Measurements from ENCODE around the gene ALDH3A2.
"Not testable (repeated sequence)": the region's sequence is repeated elsewhere in the genome, so short reads cannot be mapped to it uniquely, and the experiment has no call there.

ALDH3A2 gene

DNA sequence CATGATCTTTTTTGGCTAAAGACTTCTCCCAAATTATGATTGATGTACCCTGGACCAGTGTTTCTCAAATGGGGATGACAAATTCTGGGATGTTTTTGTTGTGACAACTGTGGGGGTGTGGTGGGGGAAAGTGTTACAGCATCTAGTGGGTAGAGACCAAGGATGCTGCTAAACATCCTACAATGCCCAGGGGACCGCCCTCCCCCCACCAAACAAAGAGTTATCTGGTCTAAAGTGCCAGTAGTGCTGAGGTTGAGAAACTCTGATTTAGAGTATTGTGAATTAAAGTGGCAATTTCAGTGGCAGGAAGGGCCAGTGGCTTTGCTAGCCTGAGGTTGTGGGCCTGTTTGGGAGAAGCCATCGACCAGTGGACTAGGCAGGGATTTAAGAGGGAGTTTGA is 34.6 kb downstream of the ALDH3A2 start:
- DNase-seq = no peak

DNA sequence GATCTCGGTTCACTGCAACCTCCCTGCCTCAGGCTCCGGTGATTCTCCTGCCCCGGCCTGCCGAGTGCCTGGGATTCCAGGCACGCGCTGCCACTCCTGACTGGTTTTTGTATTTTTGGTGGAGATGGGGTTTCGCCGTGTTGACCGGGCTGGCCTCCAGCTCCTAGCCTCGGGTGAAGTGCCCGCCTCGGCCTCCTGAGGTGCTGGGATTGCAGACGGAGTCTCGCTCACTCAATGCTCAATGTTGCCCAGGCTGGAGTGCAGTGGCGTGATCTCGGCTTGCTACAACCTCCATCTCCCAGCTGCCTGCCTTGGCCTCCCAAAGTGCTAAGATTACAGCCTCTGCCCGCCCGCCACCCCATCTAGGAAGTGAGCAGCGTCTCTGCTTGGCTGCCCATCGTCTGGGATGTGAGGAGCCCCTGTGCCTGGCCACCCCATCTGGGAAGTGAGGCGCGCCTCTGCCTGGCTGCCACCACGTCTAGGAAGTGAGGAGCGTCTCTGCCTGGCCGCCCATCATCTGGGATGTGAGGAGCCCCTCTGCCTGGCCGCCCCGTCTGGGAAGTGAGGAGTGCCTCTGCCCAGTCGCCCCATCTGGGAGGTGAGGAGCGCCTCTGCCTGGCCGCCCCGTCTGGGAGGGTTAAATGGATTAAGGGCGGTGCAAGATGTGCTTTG is 36.5 kb downstream of the ALDH3A2 start:
- DNase-seq = not testable (repeated sequence)

DNA sequence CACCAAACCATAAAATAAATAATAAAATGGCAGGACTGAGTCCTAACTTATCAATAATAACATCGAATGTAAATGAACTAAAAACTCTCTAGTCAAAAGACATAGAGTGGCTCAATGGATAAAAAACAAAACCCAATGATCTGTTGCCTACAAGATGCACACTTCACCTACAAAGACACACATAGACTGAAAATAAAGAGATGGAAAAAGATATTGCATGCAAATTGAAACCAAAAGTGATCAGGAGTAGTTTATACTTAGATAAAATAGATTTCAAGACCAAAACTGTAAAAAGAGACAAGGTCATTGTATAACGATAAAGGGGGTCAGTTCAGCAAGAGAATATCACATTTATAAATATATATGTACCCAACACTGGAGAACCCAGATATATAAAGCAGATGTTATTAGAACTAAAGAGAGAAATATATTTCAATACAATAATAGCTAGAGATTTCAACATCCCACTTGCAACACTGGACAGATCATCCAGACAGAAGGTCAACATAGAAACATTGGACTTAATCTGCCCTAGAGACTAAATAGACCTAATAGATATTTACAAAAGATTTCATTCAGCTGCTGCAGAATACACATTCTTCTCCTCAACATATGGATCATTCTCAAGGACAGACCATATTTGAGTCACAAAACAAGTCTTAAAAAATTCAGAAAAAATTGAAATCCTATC is 38.0 kb downstream of the ALDH3A2 start:
- DNase-seq = no peak

DNA sequence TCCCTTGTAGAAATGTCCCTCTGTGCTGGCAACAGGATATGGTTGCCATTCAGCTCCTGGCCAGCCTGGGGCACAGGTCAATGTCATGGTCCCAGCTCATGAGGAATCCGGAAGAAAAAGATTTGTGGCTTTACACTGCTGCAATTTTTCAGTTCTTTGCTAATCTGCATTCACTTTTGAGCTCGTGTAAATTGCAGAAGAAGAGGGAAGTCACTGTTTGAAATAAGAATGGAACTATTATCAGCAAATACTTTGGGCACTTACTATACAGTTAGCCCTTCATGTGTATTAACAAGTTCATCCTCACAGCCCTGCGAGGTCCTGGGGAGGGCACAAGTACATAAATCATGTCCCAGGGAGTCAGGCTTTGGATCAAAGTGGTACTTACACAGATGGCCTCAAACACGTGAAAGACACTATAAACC is 53.7 kb downstream of the ALDH3A2 start:
- DNase-seq = peak; percentile 22

DNA sequence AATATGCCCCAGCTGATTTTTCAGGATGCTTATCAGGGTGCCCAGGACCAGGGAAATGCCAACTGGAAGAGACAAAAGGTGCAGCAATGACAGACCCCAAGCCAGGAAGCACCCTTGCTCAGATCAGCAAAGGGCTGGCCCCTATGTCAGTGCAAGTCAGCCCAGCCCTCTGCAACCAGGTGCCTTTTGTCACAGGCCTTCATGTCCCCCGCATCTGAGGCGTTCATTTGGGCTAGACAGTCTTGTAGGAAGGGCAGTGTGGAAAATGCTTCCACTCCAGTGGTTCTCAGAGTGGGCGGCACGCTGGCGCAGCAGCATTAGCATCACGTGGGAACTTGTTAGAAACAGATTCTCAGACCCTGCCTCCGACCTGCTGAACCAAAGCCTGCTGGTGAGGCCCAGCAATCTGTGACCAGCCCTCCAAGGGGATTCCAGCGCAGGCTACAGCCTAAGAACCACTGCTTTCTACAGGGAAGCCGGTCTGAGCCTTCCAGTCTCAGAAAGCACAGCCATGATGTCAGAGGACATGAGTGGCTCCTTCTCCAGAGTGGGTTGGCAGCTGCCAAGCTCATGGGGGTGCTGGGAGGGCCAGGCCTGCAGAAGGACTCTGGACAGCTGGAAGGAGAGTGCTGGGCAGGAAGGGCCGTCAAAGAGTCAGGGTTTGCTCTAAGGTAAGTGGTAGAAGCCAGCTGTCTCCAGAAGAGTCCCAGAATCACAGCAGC is 54.7 kb downstream of the ALDH3A2 start:
- no peak for DNase-seq

DNA sequence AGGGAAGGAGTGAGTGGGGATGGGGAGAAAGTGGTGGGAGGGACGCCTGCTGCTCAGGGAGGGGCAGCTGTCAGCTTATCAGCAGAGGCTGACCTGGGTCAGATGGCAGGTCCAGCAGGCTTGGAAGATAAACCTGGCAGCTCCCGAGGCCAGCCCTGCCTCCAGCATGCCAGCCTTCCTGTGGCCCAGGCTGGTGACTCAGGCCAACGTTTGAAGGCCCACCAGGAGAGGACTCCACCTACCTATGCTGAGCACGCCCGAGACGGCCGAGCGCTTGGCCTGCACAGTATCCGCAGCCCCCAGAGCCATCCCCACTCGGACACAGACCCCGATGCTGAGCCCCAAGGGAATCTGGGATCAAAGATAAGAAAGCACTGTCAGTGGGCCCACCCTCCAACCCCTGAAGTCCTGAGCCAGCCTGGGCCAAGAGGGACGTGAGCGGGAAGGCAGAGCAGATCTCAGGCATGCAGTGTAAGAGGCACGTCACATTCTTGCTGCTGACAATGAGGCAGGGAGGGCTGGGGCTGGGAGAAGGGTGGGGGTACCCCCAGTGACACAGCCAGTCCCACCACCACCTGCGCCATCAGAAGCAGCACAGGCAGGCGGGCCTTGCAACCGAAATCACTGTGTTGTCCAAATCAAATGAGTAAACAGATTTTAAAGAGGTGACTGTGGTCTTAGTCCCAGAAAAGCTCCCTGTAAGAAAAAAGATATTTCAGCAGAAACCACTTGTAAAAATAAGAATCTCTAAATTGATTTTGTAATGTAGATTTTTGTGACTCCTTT is 55.5 kb downstream of the ALDH3A2 start:
- no peak for DNase-seq

DNA sequence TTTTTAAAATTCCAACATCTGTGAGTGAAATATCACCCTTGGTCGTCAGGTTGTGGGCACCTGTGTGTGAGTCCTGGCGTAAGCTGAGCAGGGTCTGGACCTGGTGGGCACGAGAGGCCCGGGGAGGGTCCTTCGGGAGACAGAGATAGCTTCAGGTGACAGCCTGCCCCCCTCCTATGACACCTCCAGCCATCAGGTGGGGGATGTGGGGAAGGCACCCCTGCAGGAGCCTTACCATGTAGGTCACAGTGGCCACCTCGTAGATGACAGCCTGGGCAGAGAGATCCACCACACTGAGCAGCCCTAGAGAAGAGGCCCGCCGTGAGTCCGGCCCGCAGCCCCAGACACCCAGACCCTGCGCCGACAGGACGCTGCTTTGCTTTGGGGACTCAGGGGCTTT is 56.6 kb downstream of the ALDH3A2 start:
- no peak for DNase-seq

DNA sequence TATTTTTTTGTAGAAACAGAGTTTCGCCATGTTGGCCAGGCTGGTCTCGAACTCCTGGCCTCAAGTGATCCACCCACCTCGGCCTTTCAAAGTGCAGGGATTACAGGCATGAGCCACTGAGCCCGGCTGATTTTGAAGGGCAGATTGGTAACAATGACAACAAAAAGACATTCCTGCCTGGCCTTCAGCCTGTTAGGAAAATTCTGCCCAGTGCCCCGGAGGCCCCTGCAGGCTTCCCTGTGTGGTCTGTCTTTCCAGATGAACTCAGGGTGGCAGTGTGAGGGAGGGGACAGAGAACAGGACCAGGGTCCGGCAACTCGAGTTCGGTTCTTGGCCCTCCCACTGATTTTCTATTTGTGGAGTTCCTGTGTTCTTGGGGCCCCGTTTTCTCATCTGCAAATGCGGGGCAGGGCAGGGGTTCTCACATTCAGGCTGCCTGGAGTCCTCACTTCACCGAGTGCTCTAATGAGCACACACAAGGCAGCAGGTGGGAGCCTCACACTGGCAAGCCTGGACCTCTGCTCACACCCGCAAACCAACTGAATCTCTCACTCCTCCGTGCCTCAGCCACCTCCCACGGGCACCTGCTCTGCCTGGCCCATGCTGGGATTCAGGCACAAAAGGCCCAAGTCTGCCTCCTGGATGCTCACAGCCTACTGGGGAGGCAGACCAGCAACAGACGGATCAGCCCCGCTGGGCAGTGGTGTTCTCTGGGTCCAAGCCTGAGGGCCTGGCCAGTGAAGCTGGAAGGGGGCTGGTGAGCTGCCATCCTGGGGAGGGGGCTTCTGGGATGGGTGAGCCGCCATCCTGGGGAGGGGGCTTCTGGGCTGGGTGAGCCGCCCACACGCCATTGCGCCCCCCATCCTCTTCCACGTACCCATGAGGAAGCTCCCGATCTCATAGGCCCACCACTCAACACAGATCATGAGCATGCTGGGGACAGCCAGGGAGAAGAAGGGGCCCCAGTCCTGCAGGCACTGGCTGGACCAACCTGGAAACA is 57.5 kb downstream of the ALDH3A2 start:
- no peak for DNase-seq

DNA sequence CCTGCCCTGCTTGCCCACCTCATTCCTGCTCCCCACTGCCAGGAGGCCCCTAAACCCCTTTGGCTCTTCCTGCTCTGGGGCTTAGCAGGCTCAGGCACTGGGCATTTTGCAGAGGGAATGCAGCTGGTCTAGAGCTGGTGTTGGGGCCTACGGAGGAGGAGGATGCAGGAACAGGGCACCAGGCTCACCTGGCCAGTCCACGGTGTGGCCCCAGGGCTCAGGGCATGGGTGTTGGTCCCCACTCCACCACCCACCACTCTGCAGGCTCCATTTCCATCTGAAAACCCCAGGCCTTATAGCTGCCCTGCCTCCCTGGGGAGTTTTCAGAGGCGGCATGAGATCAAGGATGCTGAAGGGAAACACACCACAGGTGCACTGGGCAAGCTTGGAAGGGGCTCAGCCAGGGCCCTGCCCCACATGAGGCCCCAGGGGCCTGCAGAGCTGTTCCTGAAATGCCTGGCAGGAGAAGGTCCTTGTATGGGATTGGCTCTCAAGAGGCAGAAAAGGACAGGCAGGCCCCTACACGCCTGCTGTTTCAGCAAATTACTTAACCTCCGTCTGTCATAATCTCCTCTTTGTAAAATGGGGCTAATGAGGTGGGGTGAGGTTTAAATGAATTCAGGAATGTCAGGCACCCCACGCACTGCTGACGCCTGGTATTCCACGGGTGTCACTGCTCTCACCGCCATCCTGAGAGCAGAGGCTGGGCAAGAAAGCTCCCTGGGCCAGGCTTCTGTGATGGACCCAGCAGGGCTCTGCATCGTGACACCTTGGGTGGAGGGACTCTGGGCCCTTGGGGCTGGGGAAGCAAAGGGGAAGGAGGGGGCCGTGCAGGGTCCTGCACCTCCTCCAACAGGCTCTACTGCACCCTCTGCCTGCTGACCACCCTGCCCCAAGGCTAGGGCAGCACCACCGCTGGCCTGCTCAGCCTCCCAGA is 58.5 kb downstream of the ALDH3A2 start:
- DNase-seq = no peak

DNA sequence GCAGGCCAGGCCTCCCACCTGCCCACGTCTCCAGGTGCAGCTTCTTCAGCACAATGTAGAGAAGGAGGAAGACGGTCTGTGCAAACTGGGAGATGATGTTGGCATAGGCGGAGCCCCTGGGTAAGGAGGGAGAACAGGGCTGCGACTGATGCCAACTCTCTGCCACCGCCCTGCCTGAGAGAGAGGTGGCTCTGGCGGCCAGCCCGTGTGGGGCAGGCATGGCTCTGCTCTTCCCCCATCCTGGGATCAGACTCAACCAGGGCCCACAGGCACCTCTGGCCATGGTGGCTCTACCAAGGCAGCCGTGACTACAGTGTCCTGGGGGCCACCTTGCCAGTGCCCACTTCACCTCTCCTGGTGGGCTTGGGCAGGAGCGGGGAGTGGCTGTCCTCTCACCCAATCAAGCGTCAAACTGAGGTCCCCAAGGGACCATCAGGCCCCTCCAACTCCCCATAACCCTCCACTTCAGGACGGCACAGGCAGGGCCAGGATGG is 59.2 kb downstream of the ALDH3A2 start:
- no peak for DNase-seq

DNA sequence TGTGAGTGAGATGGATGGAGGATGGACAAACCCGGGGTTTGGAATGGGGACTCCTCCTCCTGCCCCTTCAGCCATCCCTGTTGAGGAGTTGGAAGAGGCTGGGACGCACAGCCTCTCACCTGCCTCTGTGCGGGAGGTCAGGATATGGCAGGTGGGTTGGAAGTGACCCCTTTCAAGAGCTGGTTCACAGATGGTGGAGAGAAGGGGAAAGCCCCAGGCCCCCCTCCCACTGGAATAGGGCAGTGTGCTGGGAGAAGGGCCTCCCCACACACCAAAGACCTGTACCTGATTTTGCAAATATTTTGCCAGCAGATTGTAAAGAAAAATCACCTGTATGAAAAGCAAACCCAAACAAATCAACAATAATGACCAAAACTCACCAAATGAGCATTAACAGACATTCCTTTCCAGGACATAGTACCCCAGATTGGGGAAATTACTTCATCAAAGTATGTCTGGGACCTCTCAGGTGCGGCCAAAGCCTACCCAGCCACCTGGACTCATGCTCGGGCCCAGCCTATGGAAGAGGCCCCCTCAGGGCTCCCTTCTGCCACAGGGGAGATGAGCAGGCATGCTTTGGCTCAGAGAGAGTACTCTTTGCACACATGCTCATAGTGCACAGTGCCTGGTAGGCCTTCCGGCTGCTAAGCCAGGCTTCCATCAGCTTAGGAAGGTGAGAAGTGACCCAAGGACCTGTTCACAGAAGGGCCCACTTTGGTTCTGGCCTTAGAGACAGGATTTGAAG is 60.1 kb downstream of the ALDH3A2 start:
- no peak for DNase-seq

DNA sequence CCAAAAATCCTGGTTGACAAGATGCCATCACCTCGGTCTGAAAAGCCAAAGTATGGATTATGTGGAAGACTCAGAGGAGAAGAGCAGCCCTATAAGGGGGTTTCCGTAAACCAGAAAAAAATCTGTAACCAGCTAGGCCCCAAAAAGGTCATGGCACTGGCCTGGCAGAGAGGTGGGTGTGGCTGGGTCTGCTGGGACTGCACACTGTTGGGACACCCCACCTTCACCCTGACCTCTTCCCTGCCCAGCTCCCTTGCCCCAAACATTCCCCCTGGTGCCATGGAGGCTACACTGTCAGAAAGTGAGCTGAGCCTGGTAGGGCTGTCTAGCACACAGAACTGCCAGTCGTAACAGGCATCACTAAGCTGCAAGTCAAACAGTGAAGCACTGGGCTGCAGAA is 61.3 kb downstream of the ALDH3A2 start:
- DNase-seq = no peak

DNA sequence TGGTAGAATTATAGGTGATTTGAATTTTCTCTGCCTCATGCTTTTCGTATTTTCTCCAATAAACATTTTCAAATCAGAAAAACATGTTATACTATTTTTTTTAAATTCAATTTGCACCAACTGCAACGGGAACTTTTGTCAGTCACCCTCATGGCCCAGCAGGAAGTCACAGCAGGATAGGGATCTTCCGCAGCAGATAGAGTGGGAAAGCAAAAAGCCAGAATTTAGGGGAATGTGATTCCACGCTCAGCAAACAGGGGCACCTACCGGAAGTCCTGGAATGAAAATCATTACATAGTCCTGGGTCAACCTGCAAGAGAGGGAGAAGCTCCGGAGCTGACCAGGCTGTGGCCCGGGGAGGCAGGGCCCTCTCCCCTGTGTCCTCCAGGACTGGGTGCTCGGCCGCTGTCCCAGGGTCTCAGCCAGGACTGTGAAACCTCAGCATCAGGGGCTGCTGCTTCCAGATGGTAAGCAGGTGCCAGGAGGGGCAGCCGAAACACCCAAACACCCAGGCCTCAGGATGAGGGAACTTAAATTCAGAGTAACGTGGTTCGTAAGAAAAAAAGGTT is 64.0 kb downstream of the ALDH3A2 start:
- no peak for DNase-seq

DNA sequence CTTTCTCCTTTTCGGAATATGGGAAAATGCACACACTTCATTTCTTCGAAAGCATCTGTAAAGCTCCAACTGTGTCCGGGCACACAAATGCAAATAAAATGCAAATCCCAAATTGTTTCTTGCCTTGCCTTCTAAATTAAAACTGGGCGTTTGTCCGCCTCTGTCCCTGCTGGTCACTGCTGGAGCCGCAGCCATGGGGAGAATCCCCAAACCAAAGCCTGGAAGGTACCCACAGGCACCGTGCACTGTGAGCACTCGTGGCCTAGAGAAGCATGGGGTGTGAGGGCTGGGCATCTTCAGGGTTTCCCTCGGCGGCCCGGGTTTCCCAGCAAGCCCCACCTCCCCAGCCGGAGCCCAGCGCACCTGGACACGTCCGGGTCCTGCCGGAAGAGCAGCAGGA is 64.9 kb downstream of the ALDH3A2 start:
- no peak for DNase-seq

DNA sequence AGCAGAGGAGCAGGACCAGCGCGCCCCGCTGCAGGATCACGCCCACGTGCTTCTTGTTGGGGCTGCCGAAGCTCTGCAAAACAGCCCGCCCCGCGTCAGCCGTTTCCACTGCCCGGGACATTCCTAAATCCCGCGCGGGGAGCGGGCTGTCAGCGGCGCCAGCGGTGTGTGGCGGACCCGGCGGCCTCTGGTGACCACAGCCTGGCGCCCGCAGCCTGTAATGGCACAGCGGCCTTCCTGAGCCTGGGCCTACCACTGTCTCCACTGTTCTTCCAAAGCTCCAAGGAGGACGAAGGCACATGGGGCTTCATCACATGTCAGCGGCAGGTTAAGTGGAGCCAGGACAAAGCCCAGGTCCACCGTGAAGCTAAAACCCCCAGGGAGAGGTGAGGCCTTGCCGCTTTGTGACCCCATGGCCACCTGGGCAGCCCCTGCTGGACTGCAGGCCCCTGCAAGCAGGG is 65.4 kb downstream of the ALDH3A2 start:
- DNase-seq = no peak

DNA sequence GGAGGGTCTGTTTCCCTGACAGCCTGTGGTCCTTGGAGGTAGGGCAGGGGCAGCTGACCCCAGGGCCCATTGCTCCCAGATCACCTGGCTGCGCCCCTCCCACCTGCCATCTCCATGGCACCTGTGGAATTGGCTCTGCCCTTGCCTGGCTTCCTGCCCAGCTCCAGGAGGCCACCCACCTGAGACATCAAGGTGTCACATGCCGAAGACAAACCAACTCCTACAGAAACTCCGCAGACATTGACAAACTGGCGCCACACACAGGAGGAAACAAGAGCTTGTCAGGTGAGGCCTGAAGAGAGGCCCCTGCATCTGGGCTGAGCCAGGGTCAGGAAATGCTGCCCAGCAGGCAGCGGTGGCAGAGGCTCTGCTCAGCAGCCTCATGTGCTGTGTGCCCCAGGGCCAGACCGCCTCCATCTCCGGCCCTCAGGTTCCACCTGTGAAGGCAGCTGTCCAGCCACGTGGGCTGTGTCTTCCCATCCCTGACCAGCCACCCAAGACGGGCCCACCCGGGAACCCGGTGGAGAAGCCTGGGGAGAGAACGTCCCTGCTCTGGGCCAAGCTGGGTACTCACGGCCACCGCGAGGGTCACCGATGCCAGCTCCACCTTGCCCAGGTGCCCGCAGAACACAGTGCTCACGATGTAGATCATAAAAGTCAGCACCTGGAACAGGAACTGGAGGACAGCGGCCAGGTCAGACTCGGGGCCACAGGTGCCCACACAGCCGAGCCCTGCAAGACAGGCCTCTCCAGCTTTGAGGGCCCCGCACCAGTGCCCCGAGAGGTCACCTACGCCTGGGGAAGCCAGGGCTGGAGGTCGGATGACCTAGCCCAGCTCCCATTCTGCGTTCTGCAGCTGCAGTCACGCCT is 66.2 kb downstream of the ALDH3A2 start:
- no peak for DNase-seq

DNA sequence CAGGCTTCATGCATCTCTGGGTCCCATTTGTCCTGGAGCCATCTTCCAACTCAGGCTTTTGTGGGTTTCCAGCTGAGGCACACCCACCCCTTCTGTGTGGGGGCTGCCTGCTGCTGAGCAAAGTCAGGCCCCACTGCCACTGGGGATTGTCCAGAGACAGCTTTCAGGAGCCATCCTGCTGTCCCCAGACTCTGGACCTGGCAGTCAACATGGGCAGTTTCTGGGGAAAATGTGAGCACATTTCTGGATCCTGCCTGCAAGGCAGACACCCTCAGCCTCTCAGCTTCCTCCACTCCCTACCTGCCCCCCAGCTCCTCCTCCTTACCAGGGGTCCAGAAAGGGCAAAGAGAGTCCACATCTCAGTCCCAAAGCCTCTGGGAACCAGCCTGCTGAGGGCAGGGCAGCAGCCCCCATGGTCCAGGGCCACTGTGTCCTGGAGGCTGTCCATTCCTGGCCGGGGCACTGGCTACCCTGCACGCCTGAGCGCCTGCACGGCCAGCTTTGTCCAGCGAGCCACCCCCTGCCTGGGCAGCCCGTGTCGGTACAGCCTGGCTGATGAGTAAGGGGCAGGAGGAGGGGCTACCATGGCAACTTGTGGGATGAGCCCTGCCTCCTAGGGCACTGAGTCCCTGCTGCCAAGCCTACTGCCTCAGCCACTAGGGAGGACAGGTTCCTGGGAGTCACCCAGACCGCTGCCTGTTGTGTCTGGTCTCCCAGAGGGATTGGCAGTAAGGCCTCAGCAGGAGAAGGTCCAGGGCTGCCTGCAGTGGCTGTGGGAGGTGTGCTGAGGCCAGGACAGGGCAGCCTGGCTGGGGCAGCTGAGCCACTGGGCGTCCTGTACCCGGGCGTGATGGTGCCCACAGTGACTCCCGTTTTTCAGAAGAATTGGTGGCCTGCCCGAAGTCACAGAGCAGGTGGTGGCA is 67.8 kb downstream of the ALDH3A2 start, which contains the start of gene SLC47A2:
TSS of gene SLC47A2 (minus strand) at position 477 of the 923 bp plus-strand sequence. CDS start at position 448, 29 bp downstream.
- DNase-seq = peak; percentile 72

Measured in kidney glomerular epithelial cell (primary cell).